GM19240 (cell line): ENCODE results near the gene HOMER1.

Experiments
- DNase-seq: peaks from one replicate; pipeline ENCODE4 v3.0.0; 2011; ENCODE audit warnings: low spot score; ENCODE audit not compliant: insufficient read length

Gene HOMER1

DNA sequence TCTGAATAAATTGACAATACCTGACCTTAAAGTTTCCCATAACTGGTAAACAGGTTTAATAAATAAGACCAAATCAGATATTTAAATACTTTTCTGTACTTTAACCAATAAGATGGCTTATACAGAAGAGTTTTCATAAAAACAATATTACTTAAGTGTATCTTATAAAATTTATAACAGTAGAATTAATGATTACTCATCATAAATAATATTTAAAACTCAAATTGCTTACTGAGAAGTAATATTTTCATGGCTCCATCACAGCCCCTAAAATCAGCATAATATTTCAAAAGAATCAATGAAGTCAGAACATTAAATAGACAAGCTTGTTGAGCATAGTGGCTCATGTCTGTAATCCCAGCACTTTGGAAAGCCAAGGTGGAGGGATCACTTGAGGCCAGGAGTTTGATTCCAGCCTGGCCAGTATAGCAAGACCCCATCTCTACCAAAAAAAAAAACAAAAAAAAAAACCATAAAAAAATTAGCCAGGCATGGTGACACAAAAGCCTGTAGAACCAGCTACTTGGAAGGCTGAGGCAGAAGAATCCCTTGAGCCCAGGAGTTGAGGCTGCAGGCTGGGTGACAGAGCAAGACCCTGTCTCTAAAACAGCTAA, 23.5 kb downstream of the HOMER1 start:
- no peak for DNase-seq

GRCh38 chr5:79489773-79490172, 24.2 kb downstream of the HOMER1 start:
- DNase-seq = no peak

DNA sequence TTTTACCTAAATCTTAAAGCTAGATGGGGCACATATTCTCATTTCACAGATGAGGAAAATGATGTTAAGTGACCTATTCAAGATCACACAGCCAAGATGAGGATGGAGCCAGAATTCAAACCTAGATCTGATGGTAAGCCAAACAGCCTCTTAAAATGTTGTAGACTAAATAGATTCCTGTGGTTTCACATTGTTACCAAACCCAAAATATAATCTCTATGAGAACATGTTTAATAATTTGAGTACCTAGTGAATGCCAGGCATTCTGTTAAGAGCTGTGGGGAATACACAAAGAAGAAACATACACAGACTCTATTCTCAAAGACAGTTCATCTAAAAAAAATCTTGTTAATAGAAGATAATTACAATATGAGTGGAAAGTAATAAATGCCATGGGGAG, 25.2 kb downstream of the HOMER1 start:
- DNase-seq = no peak

DNA sequence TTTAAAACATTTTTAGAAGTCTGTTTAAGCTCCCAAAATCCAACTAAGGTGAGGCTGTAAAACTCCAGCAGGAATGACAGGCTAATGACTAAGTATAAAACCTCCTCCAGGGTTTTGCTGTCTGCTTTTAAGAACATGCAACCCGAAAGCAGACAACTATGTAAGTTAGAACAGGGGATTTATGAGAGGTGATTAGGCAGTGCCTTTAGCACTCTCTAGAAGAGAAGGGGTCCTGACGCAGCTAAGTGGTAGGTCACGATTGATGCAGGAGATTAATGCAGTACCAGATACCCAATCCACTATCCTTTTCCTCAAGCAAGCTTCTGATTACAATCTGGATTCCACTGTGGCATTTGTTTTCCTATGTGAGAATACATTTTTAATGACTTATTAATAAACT, 25.9 kb downstream of the HOMER1 start:
- no peak for DNase-seq

DNA sequence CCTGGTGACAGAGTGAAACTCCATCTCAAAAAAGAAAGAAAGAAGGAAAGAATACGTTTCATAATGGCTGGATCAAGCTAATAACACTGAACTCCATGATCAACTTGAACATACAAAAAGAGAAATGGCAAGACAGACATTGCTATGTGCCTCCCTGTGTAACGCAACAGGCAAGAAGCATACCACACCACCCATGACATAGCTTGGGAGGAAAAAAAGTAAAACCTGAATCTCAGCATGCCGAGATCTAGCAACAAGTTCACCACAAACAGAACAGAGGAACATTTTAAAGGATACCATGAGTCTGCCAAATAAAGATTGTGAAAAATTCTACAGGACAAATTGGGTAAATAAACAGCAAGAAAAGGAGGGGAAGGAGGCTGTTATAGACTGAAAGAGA, 26.7 kb downstream of the HOMER1 start:
- DNase-seq = no peak

DNA sequence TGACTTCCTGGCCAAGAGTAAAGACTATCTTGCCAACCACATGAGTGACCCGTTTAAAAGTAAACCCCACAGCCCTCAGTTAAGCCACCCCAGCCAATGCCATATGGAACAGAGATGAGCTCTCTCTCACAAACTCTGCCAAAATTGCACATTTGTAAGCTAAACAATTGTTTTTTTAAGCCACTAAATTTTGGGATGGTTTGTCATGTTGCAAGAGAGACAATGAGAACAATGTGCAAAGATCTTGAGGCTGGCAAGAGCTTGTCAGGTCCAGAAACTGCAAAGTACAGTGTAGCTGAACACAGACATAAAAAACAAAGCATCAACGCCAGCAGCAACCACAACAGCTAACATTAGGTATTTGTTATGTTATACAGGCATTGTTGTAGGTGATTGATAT, 27.8 kb downstream of the HOMER1 start:
- DNase-seq = no peak

GRCh38 chr5:79484731-79485130, 29.2 kb downstream of the HOMER1 start:
- no peak for DNase-seq

DNA sequence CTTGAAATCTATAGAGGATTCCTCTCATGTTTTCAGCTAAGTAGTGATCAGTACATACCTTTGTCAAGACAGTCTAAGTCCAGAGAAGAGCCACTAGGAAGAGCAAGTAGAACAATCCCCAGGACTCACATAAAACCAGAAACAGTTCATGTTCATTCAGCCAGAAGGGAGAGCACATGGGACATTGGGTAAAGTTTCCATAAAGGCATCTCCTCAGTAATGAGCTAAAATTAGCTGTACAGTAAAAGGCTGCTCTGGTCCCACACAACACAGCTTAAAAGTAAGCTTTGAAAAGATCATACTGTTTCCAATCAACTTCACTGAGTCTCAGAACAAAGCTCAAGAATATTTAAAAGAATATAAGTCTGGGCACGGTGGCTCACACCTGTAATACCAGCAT, 32.4 kb downstream of the HOMER1 start:
- DNase-seq = no peak

- DNase-seq = no peak
These were observed 32.9 kb downstream of the HOMER1 start for GRCh38 chr5:79480991-79481390.

- DNase-seq = no peak
These were observed 38.8 kb downstream of the HOMER1 start for GRCh38 chr5:79475152-79475466.

DNA sequence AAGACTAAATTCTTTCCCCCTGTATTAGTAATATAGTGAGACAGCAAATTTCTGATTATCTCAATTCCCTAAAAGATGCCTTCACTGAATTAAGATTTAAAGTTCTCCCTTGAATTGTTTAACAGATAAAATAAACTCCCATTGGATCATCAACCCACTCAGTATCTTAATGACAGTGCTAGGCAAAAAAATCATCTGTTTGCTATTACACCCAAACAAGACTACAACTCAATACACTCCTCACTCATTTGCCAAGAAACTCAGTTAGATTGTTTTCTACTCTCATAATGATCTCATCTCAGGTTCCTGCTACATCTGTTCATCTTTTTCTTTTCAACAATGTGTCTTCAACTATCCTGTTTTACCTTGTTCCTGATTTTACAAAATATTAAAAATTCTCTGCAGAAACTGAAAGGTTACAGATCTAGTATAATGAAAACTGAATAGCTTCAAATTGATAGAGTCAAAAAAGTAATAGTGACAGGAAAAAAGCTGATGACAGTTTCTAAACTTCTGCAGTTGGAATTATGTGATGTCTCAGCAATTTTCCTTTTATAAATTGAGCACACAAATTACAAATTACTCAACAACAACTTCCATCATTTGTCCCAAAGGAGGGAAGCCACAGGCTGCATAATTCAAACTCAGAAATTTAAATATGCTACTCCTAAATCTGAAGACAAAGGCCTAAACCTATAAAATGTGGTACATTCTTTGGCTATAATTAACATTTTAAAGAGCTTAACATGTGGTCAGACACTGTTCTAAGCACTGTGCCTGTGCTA, 39.4 kb downstream of the HOMER1 start:
- DNase-seq = no peak

DNA sequence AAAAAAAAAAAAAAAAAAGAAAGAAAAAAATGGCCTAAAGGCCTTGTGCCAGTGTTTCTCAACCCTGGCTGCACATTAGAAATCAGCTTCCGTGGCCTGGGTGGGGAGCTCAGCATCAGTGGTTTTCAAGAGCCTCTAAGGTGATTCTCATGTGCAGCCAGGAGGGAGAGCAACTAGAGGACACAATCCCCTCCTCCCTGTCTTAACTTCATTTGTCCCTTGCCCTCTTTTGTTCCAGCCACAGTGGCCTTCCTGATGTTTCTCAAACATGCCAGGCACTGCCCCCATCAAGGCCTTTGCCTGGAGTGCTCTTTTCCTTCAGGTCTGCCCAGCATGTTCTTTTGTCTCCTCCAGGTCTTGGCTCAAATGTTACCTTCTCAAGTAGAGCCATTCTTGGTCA, 42.4 kb downstream of the HOMER1 start:
- no peak for DNase-seq

- no peak for DNase-seq
These were observed 49.1 kb downstream of the HOMER1 start for GRCh38 chr5:79464695-79465332.

DNA sequence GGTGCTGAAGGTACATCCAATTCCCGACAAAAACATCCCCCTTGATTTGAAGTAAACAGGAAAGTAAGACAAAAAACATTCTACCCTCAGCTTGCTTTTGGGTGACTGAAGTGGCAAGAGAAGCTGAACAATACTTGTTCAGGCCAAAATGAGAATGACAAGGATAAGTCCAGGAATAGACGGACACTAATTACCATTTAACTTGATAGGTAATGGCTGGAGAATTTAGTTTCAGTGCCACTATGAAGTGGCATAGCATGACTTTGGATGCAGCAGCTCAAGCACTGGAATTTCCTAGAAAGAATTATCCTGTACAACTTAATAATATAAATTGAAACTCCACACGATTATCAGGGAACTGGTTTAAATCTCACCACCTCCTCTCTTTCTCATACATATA, 49.7 kb downstream of the HOMER1 start:
- no peak for DNase-seq

DNA sequence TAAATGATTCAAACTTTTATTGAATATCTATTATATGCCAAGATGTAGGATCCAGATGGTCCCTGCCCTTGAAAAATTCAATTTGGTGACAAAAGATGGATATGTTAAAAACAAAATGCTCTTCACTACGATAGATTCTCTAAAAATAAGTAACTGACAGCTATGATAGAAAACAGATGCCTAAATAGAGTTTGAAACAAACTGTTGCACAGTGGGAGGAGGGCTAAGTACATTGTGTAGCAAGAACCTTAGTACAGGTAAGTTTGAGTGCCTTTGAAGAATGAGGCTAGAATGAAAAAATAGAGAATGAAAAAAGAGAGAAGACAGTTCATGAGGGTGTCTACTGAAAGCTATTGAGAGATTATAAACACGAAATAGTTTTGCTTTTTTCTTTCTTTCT, 54.3 kb downstream of the HOMER1 start:
- DNase-seq = no peak

DNA sequence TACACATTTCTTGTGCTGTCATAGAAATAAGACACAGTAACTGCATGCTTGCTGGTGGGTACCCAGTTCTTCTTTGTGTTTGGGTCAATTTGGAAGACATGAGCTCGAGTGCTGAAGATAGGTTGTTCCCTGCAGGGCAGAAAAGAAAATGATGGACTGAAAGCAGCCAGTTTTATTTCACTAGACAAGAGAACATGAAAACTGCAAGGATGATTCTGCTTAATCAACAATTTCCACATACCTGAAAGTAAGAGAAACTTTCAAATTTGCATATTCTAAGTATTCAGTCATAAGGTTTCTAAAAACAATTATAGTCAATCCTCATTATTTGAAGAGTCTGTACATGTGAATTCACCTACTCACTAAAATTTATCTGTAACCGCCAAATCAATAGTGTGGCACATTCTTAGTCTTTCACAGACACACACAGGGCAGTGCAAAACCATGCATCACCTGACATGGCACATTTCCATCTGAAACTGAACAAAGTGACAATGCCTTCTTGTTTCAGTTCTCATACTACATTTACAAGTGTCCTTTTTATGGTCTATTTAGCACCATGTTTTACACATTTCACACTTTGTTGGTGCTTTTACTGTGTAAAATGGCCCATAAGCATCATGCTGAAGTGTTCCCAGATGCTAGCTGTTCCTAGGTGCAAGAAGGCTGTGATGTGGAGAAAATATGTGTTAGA, 56.9 kb downstream of the HOMER1 start:
- no peak for DNase-seq

DNA sequence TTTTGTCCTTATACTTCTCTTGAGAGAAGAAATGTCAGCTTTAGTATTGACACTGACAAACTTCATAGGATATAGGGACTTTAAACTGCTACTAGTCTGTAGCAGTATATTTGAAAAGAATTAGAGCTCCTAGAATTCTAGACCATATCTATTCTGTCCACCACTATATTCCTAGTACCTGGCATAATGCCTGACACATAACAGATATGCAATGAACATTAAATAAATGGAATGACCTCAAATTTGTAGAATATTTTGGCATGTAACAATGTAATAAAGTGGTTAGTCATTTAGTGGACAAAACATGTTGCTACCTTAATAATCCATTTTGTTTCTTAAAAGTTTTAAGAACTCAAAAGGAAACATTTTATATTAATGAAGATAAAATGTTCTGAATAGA, 57.5 kb downstream of the HOMER1 start:
- DNase-seq = no peak

GRCh38 chr5:79454043-79454442, 59.9 kb downstream of the HOMER1 start:
- DNase-seq = no peak

DNA sequence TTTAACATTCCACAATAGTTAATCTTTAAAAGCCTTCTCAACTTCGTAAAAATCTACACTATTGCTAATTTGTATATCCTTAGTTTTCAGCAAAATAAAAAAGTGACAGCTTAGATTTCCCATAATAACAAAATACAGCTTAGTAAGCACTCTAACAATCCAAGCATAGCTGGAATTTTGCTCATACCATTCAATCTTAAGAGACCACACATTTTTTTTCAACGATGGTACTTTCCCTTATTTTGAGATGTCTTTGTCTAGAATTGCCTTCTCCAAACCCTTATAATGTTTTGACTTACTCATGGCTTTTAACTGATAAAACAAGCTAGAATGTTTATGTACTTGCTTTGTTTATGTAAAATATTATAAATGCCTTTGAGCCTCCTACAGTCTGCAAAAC, 65.6 kb downstream of the HOMER1 start:
- no peak for DNase-seq

GRCh38 chr5:79436821-79437220, 77.1 kb downstream of the HOMER1 start:
- DNase-seq = no peak

DNA sequence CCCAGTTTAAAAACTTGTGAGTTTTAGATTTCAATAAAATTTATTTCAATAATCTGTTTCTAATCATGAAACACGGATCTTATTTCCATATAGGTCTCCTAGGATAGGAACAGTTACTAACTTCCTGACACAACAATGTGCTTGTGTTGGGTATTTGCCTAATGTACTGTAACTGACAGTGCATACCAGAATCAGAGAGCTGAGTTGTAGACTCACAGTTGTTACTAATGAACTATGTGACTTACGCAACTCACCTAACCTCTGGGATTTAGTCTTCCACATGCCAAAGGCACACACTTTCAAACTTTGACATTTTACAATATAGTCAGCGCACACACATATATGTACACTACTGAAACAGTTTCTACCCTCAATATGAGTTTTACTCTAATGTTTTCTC, 77.7 kb downstream of the HOMER1 start:
- no peak for DNase-seq

DNA sequence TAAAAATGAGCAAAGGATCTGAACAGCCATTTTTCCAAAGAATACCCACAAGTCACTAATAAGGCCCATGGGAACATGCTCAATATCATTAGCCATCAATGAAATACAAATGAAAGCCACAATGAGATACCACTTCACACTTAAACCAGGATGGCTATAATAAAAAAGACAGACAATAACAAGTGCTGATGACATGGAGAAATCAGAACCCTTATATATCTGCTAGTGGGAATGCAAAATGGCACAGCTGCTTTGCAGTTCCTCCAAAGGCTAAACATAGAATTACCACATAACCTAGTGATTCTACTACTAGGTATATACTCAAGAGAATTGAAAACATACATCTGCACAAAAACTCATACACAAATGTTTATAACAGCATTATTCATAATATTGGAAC, 83.7 kb downstream of the HOMER1 start:
- no peak for DNase-seq
